Hepatocyte (in vitro differentiated cells): ENCODE results near the gene ZC3H4.

Experiments
- CTCF ChIP-seq: fragments of 200-600 bp; sonication (generic); IDR thresholded peaks from 2 replicates; pipeline ENCODE4 v1.5.1; 2016; ENCODE audit warnings: antibody characterized with exemption, mild to moderate bottlenecking; ENCODE audit not compliant: poor library complexity
- EZH2 ChIP-seq: fragments of 200-600 bp; sonication (generic); IDR thresholded peaks from 2 replicates; pipeline ENCODE4 v1.6.1; 2016; ENCODE audit warnings: antibody characterized with exemption, mild to moderate bottlenecking, borderline replicate concordance
- EZH2phosphoT487 ChIP-seq: fragments of 200-600 bp; sonication (generic); IDR thresholded peaks from one replicate; pipeline ENCODE4 v1.6.1; 2018; ENCODE audit warnings: antibody characterized with exemption, mild to moderate bottlenecking, low read depth, moderate library complexity; ENCODE audit not compliant: unreplicated experiment, severe bottlenecking

GRCh38 chr19:47098608-47099007, 15.0 kb downstream of the ZC3H4 start:
- TF ChIP-seq CTCF: no peak
- TF ChIP-seq EZH2: no peak
- TF ChIP-seq EZH2phosphoT487: no peak
